GM12801 (cell line): Measurements from ENCODE around the gene PRB3.

Experiments
- TF ChIP-seq, protein P1 (sequence below): IDR thresholded peaks from one replicate; pipeline ENCODE4 v1.5.1; 2011; ENCODE audit warnings: control low read depth; ENCODE audit not compliant: insufficient read length; ENCODE audit errors: extremely low read depth

The PRB3 gene

DNA sequence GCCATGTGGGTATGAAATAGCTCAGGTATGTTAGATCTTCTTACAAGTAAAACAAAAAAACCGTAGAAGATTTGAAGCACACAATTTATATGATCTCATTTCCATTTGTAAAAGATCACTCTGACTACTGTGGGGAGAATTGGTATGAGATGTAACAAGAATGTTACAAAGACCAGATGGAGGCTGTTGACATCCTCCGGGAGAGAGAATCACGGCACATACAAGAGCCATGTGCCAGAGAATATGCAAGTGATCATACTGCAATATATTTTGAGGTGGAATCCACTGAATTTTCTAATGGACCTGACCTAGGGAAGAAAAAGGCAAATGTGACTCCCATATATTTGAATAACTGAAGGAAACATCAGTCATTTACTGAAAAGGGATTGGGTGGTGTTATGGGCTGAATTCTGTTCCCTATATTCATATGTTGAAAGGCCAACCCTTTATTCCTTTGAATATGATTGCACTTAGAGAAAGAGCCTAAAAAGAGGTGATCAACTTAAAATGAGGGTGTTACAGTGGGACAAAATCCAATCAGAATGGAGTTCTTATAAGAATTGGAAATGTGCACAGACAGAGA is 29.1 kb downstream of the PRB3 start:
- TF ChIP-seq, protein P1, sequence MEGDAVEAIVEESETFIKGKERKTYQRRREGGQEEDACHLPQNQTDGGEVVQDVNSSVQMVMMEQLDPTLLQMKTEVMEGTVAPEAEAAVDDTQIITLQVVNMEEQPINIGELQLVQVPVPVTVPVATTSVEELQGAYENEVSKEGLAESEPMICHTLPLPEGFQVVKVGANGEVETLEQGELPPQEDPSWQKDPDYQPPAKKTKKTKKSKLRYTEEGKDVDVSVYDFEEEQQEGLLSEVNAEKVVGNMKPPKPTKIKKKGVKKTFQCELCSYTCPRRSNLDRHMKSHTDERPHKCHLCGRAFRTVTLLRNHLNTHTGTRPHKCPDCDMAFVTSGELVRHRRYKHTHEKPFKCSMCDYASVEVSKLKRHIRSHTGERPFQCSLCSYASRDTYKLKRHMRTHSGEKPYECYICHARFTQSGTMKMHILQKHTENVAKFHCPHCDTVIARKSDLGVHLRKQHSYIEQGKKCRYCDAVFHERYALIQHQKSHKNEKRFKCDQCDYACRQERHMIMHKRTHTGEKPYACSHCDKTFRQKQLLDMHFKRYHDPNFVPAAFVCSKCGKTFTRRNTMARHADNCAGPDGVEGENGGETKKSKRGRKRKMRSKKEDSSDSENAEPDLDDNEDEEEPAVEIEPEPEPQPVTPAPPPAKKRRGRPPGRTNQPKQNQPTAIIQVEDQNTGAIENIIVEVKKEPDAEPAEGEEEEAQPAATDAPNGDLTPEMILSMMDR: no peak

DNA sequence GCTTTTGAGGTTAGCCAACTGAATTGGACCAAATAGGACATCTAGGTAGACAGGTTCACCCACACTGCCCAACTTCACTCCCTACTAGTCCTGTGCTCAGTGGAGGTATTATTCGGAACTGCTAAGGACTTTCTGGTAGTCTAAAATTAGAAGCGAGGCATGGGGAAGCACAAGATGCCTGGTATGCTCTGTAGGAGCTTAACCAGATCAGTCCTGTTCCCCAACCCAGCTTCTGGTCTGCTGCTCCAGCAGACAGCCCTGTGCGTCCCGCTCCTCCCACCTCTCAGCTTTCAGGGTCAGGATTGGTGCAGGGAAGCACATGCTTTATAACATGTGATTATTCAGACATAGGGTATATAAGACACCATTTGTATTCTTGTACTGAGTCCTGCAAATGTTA is 31.2 kb downstream of the PRB3 start:
- TF ChIP-seq, protein P1: no peak

DNA sequence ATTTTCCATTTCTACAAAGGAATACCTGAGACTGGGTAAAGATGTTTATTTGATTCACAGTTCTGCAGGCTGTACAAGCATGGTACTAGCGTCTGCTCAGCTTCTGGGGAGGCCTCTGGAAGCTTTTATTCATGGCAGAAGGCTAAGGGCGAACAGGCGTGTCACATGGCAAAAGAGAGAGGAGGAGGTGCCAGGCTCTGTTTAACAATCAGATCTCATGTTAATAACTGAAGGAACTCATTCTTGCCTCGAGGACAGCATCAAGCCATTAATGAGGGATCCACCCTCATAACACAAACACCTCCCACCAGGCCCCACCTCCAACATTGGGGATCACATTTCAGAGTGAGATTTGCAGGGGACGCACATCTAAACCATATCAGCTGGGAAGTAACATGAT is 36.0 kb downstream of the PRB3 start:
- TF ChIP-seq, protein P1: no peak

GRCh38 chr12:11228296-11228879 is 41.1 kb downstream of the PRB3 start:
- TF ChIP-seq, protein P1: no peak

DNA sequence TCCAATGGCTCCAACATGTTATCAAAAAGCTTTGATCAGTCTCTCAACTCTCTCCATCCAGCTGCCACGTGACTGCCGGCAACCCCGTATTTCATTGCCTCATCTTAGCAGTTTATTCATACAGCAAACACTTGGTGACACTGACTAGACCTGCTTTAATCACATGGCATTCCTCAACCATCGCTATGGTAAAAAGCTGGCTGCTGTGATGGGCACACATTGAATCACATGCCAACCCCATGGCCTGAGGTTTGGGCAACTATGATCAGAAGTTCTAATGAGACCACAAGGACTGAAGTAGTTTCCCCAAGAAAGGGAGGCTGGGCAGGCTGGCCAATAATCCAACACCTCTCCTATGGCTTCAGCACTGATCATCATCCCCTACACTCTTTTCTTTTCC is 42.1 kb downstream of the PRB3 start:
- TF ChIP-seq, protein P1: no peak
